HCT116 (cell line): Measurements from ENCODE around the gene ASB15. TPM values are rescaled to one million over a fixed set of nuclear protein-coding genes. Genes with fewer than 3 reads are reported as not detected.

Experiments
- ATAC-seq: fragments of 200-7000 bp; cut with Tn5 transposase; 2 replicates; pipeline ENCODE4 v1.9.1; 2020; ENCODE audit warnings: mild to moderate bottlenecking, moderate library complexity
- BruUV-seq: library from RNA; stranded (reverse); fragments of 400-500 nt; replicated peaks from 2 replicates; lab custom pipeline; 2021; lab: Mats Ljungman, UMichigan
- CTCF ChIA-PET: fragments of 300-600 bp; sonication (Branson Sonifier 250); formaldehyde crosslinking; loops from one replicate; lab custom pipeline; 2021; ENCODE audit warnings: antibody characterized with exemption; lab: Charles Lee
- POLR2A ChIA-PET: fragments of 300-600, 350-600 bp; sonication (Branson Sonifier 250); formaldehyde crosslinking; loops from one replicate; lab custom pipeline; 2021; ENCODE audit warnings: antibody characterized with exemption; lab: Charles Lee
- RAD21 ChIA-PET, 2 experiments: fragments of 300-600 bp; sonication (Branson Sonifier 250); formaldehyde crosslinking; loops; one replicate each; lab custom pipeline; 2023; ENCODE audit warnings: low total read pairs in 2 of 2; ENCODE audit not compliant: uncharacterized antibody in 2 of 2, unreplicated experiment in 2 of 2, low non-redundant PET in 1 of 2; lab: Charles Lee
- DNase-seq: peaks from one replicate; pipeline ENCODE4 v3.0.0-alpha.2; 2010; ENCODE audit warnings: low read depth, low spot score
- H2AFZ ChIP-seq: fragments of 200-600 bp; shearing (Covaris generic), sonication (generic); 2 replicates; pipeline ENCODE4 v1.6.1; 2017; ENCODE audit warnings: low read depth, mixed run types, mixed read lengths, antibody characterized with exemption, low read length; ENCODE audit not compliant: poor library complexity, severe bottlenecking
- H3K27ac ChIP-seq: 2 replicates; pipeline ENCODE4 v1.5.1; 2012; ENCODE audit warnings: low read depth, low read length
- H3K27me3 ChIP-seq: fragments of 200-600 bp; sonication (generic); 2 replicates; pipeline ENCODE4 v1.6.1; 2016; ENCODE audit warnings: mixed run types, low read length, mixed read lengths; ENCODE audit not compliant: insufficient read depth
- H3K36me3 ChIP-seq, 2 experiments: fragments of 200-500 bp in 1 of 2; fragments of 200-600 bp in 1 of 2; sonication (Bioruptor generic) in 1 of 2; sonication (generic) in 1 of 2; 2 replicates each; pipeline versions ENCODE4 v1.5.1 to v1.6.1; 2014 to 2016; ENCODE audit warnings: low read length in 2 of 2, inconsistent platforms in 1 of 2, mixed read lengths in 1 of 2, mixed run types in 1 of 2; ENCODE audit not compliant: insufficient read depth in 2 of 2, control insufficient read depth in 1 of 2
- H3K4me1 ChIP-seq, 2 experiments: fragments of 200-600 bp in 1 of 2; sonication (generic) in 1 of 2; 2 replicates each; pipeline versions ENCODE4 v1.5.1 to v1.6.1; 2012 to 2017; ENCODE audit warnings: low read length in 2 of 2, inconsistent platforms in 1 of 2, mild to moderate bottlenecking in 1 of 2, mixed read lengths in 1 of 2, mixed run types in 1 of 2, moderate library complexity in 1 of 2; ENCODE audit not compliant: insufficient read depth in 2 of 2, control insufficient read depth in 1 of 2
- H3K4me2 ChIP-seq: fragments of 200-600 bp; sonication (generic); 2 replicates; pipeline ENCODE4 v1.6.1; 2017; ENCODE audit warnings: mixed run types, low read length, mixed read lengths
- H3K4me3 ChIP-seq, 2 experiments: fragments of 200-600 bp in 1 of 2; sonication (generic) in 1 of 2; replicated peaks in 1 of 2; 2 replicates each; pipeline ENCODE4 v1.5.1; 2011 to 2016; ENCODE audit warnings: low read length in 2 of 2, control low read depth in 1 of 2, low read depth in 1 of 2, mild to moderate bottlenecking in 1 of 2, mixed read lengths in 1 of 2, mixed run types in 1 of 2
- H3K79me2 ChIP-seq: fragments of 200-600 bp; sonication (generic); 2 replicates; pipeline ENCODE4 v1.6.1; 2017; ENCODE audit warnings: mild to moderate bottlenecking, mixed run types, low read length, moderate library complexity, mixed read lengths; ENCODE audit not compliant: insufficient read depth
- H3K9ac ChIP-seq: fragments of 200-600 bp; sonication (generic); 2 replicates; pipeline ENCODE4 v1.6.1; 2016; ENCODE audit warnings: low read length, mixed read lengths
- H3K9me2 ChIP-seq: fragments of 200-600 bp; sonication (generic), shearing (Covaris generic); 2 replicates; pipeline ENCODE4 v1.6.1; 2017; ENCODE audit warnings: mixed run types, mild to moderate bottlenecking, moderate library complexity; ENCODE audit not compliant: insufficient read depth
- H3K9me3 ChIP-seq, 2 experiments: fragments of 200-500 bp in 1 of 2; fragments of 200-600 bp in 1 of 2; sonication (Bioruptor generic) in 1 of 2; sonication (generic) in 1 of 2; 2 replicates each; pipeline ENCODE4 v1.6.1; 2014 to 2017; ENCODE audit warnings: low read length in 2 of 2, mixed read lengths in 2 of 2, inconsistent platforms in 1 of 2, low read depth in 1 of 2, mild to moderate bottlenecking in 1 of 2, mixed run types in 1 of 2, moderate library complexity in 1 of 2; ENCODE audit not compliant: control insufficient read depth in 1 of 2, insufficient read depth in 1 of 2
- H4K20me1 ChIP-seq: fragments of 200-600 bp; sonication (generic), shearing (Covaris generic); 2 replicates; pipeline ENCODE4 v1.6.1; 2017; ENCODE audit warnings: mixed run types, mild to moderate bottlenecking, moderate library complexity; ENCODE audit not compliant: insufficient read depth
- ATF3 ChIP-seq: IDR thresholded peaks from 2 replicates; pipeline ENCODE4 v1.6.1; 2012
- CTCF ChIP-seq, 3 experiments: fragments of 200-600 bp in 1 of 3; sonication (generic) in 1 of 3; IDR thresholded peaks in 2 of 3; conservative IDR thresholded peaks in 1 of 3; 2 replicates each; pipeline ENCODE4 v1.5.1; 2012 to 2017; ENCODE audit warnings: low read depth in 2 of 3, low read length in 2 of 3, antibody characterized with exemption in 1 of 3, borderline replicate concordance in 1 of 3, control low read depth in 1 of 3, mild to moderate bottlenecking in 1 of 3, mixed read lengths in 1 of 3, mixed run types in 1 of 3, moderate library complexity in 1 of 3; ENCODE audit not compliant: insufficient read depth in 1 of 3
- EGR1 ChIP-seq: IDR thresholded peaks from 2 replicates; pipeline ENCODE4 v1.6.1; 2012; ENCODE audit warnings: low read depth
- EZH2phosphoT487 ChIP-seq: fragments of 200-600 bp; IDR thresholded peaks from 2 replicates; pipeline ENCODE4 v1.6.1; 2018; ENCODE audit warnings: antibody characterized with exemption, borderline replicate concordance
- FOSL1 ChIP-seq: IDR thresholded peaks from 2 replicates; pipeline ENCODE4 v1.6.1; 2012; ENCODE audit warnings: low read depth
- POLR2A ChIP-seq: IDR thresholded peaks from 2 replicates; pipeline ENCODE4 v1.7.0; 2011; ENCODE audit warnings: borderline replicate concordance; ENCODE audit not compliant: insufficient read depth, insufficient read length; ENCODE audit errors: extremely low read depth
- POLR2AphosphoS5 ChIP-seq: IDR thresholded peaks from 2 replicates; pipeline ENCODE4 v1.6.1; 2011; ENCODE audit warnings: mild to moderate bottlenecking, low read depth, low read length, moderate library complexity
- SP1 ChIP-seq: IDR thresholded peaks from 2 replicates; pipeline ENCODE4 v1.6.1; 2012; ENCODE audit warnings: low read depth
- ZBTB33 ChIP-seq: IDR thresholded peaks from 2 replicates; pipeline ENCODE4 v1.6.1; 2011; ENCODE audit warnings: mild to moderate bottlenecking, low read length, moderate library complexity; ENCODE audit not compliant: insufficient replicate concordance; ENCODE audit errors: extremely low read depth
- ZFX ChIP-seq: fragments of 450-650 bp; IDR thresholded peaks from 2 replicates; pipeline ENCODE4 v1.6.1; 2017
- ZNF274 ChIP-seq: fragments of 200-500 bp; sonication (Bioruptor generic); IDR thresholded peaks from 2 replicates; pipeline ENCODE4 v1.6.1; 2014; ENCODE audit warnings: mild to moderate bottlenecking, low read depth, low read length, inconsistent platforms
- intact Hi-C: fragments of 100-400 bp; cut with micrococcal nuclease; formaldehyde crosslinking; loops from 2 replicates; pipeline ENCODE4 v1.10.0; 2022
- total RNA-seq: library from RNA; stranded (reverse); gene quantifications from one replicate; pipeline ENCODE4 v1.2.1, GENCODE V29; 2021; ENCODE audit not compliant: unreplicated experiment

ASB15 gene
- total RNA-seq, 1 experiment from 2014 or later, result not detected

- TF ChIP-seq POLR2AphosphoS5, result no peak
Observed at GRCh38 chr7:123571684-123572083, 29.9 kb upstream of the ASB15 start (continued).

- H3K9me3 ChIP-seq, result no peaks in the 10 kb centered on the region
- ChIA-PET RAD21 (no interaction called here), POLR2A (no interaction called here), CTCF (no interaction called here)
- H3K9ac ChIP-seq, result no peak overlapping the region
- no peak overlapping the region for H3K27ac ChIP-seq
- no peak overlapping the region for H3K4me3 ChIP-seq
- no peaks in the 10 kb centered on the region for H3K79me2 ChIP-seq
- peaks cover 2 to 5% of the 10 kb centered on the region in 2 experiments; a peak in 2 of 4 replicates for H3K4me1 ChIP-seq
- peak overlapping the region; percentile 42 for H2AFZ ChIP-seq
- H4K20me1 ChIP-seq, result no peaks in the 10 kb centered on the region
- intact Hi-C loops, result no loop called here
- ATAC-seq, result no peak
- no peaks in the 10 kb centered on the region for H3K27me3 ChIP-seq
- H3K4me2 ChIP-seq, result no peak overlapping the region
- DNase-seq, result no peak
- no peaks in the 10 kb centered on the region for H3K9me2 ChIP-seq
- BruUV-seq, result no TSS peak
- no peak for TF ChIP-seq SP1
- no peak for TF ChIP-seq EGR1
- TF ChIP-seq EZH2phosphoT487, result no peak
- no peak for TF ChIP-seq FOSL1
- no peak for TF ChIP-seq ATF3
- TF ChIP-seq POLR2A, result no peak
- no peak for TF ChIP-seq ZBTB33
- TF ChIP-seq ZFX, result no peak
- TF ChIP-seq POLR2AphosphoS5, result no peak
- TF ChIP-seq ZNF274, result no peak
- no peak for TF ChIP-seq CTCF (IDR thresholded peaks at IDR 0.05 in 2 of 3, conservative IDR thresholded peaks at IDR 0.05 in 1 of 3; ENCODE audit: borderline replicate concordance in 1 of 3, insufficient read depth in 1 of 3, low read depth in 2 of 3, low read length in 2 of 3)
- no peaks in the 10 kb centered on the region for H3K36me3 ChIP-seq
Observed at GRCh38 chr7:123573341-123573740, 28.3 kb upstream of the ASB15 start.
